Measurements from ENCODE around the gene SLC5A12.
"Not testable (repeated sequence)": the region's sequence is repeated elsewhere in the genome, so short reads cannot be mapped to it uniquely, and the experiment has no call there.

Gene SLC5A12

GRCh38 chr11:26651916-26652315 is 69.9 kb downstream of the SLC5A12 start:
- no peak for DNase-seq (ENCODE audit: low spot score)

GRCh38 chr11:26649884-26650283 is 72.0 kb downstream of the SLC5A12 start:
- peak; percentile 14 for DNase-seq (ENCODE audit: low spot score)

GRCh38 chr11:26643314-26643713 is 78.5 kb downstream of the SLC5A12 start:
- not testable (repeated sequence) for DNase-seq (ENCODE audit: low spot score)

- no peak for DNase-seq (ENCODE audit: low spot score)
Measured at GRCh38 chr11:26632691-26633159, 89.1 kb downstream of the SLC5A12 start.

- no peak for DNase-seq (ENCODE audit: low spot score)
Measured at GRCh38 chr11:26626346-26626745, 95.5 kb downstream of the SLC5A12 start.

GRCh38 chr11:26623076-26623659 is 98.7 kb downstream of the SLC5A12 start:
- DNase-seq (ENCODE audit: low spot score): no peak

GRCh38 chr11:26622181-26622580 is 99.7 kb downstream of the SLC5A12 start:
- DNase-seq (ENCODE audit: low spot score): no peak

- DNase-seq (ENCODE audit: low spot score): no peak
Measured at GRCh38 chr11:26621132-26621531, 100.7 kb downstream of the SLC5A12 start.

- no peak for DNase-seq (ENCODE audit: low spot score)
Measured at GRCh38 chr11:26620282-26621045, 101.4 kb downstream of the SLC5A12 start.

- no peak for DNase-seq (ENCODE audit: low spot score)
Measured at GRCh38 chr11:26618441-26618840, 103.4 kb downstream of the SLC5A12 start.

Measured in HuH-7 (cell line).